Suprapubic skin (tissue), 3 donors: ENCODE measurements around the gene FLVCR2.

ENCODE experiments used
- CTCF ChIP-seq, 2 donors: fragments of 200-600 bp in 1 of 2; fragments of 450-650 bp in 1 of 2; sonication (generic) in 1 of 2; IDR thresholded peaks; one replicate each; pipeline ENCODE4 v1.5.1; 2016 to 2019; ENCODE audit warnings: antibody characterized with exemption in 2 of 2, mild to moderate bottlenecking in 1 of 2, moderate library complexity in 1 of 2
- EP300 ChIP-seq: sonication (generic); formaldehyde crosslinking; IDR thresholded peaks from one replicate; pipeline ENCODE4 v1.6.1; 2017; ENCODE audit warnings: antibody characterized with exemption
- POLR2A ChIP-seq, 2 donors: fragments of 450-650 bp; IDR thresholded peaks; one replicate each; pipeline ENCODE4 v1.6.1; 2017; ENCODE audit warnings: antibody characterized with exemption in 2 of 2, mild to moderate bottlenecking in 2 of 2, moderate library complexity in 2 of 2

GRCh38 chr14:75649773-75650172, 71.4 kb downstream of the FLVCR2 start:
- TF ChIP-seq EP300 = no peak
- TF ChIP-seq CTCF (IDR thresholded peaks at IDR 0.05) = no peak
- no peak for TF ChIP-seq POLR2A (IDR thresholded peaks at IDR 0.05)
